K562 (cell line): ENCODE measurements around the gene UTP25. TPM values are rescaled to one million over a fixed set of nuclear protein-coding genes. Genes with fewer than 3 reads are reported as not detected.

Experiments used
- ATF2 ChIP-seq: sonication (generic); formaldehyde crosslinking; IDR thresholded peaks from 2 replicates; pipeline ENCODE4 v1.8.1; 2022; ENCODE audit warnings: missing genetic modification reagents
- CCAR2 ChIP-seq: fragments of 200-400 bp; formaldehyde crosslinking; IDR thresholded peaks from 2 replicates; pipeline ENCODE4 v1.6.1; 2017; ENCODE audit warnings: mild to moderate bottlenecking, low read depth, low read length
- E2F3 ChIP-seq: fragments of 250-450 bp; sonication (Bioruptor Pico); IDR thresholded peaks from 2 replicates; pipeline ENCODE4 v1.4.0; 2020; ENCODE audit warnings: mild to moderate bottlenecking
- ELK3 ChIP-seq: fragments of 450-650 bp; formaldehyde crosslinking; IDR thresholded peaks from 2 replicates; pipeline ENCODE4 v1.4.0; 2020; ENCODE audit warnings: mild to moderate bottlenecking
- ESRRB ChIP-seq: fragments of 250-450 bp; sonication (Bioruptor Pico); IDR thresholded peaks from 2 replicates; pipeline ENCODE4 v1.5.0; 2020; ENCODE audit warnings: mild to moderate bottlenecking, moderate library complexity, borderline replicate concordance
- GTF2F1 ChIP-seq: IDR thresholded peaks from 2 replicates; pipeline ENCODE4 v1.6.1; 2011; ENCODE audit warnings: low read depth, low read length, improper control_type of control experiment
- KHSRP ChIP-seq: fragments of 450-650 bp; IDR thresholded peaks from 2 replicates; pipeline ENCODE4 v1.6.1; 2017
- KLF6 ChIP-seq: fragments of 250-450 bp; sonication (Bioruptor Pico); IDR thresholded peaks from 2 replicates; pipeline ENCODE4 v1.4.0; 2020; ENCODE audit warnings: mild to moderate bottlenecking, moderate library complexity, borderline replicate concordance
- MEIS2 ChIP-seq: fragments of 450-650 bp; IDR thresholded peaks from 2 replicates; pipeline ENCODE4 v1.6.1; 2014; ENCODE audit warnings: mild to moderate bottlenecking; ENCODE audit not compliant: partially characterized antibody
- NONO ChIP-seq, 2 experiments: fragments of 200-400 bp in 1 of 2; fragments of 450-650 bp in 1 of 2; formaldehyde crosslinking in 1 of 2; IDR thresholded peaks; 2 replicates each; pipeline ENCODE4 v1.6.1; 2017; ENCODE audit warnings: low read depth in 2 of 2, mild to moderate bottlenecking in 2 of 2, moderate library complexity in 2 of 2, low read length in 1 of 2
- NR4A1 ChIP-seq, 2 experiments: fragments of 250-450 bp in 1 of 2; fragments of 450-650 bp in 1 of 2; sonication (Bioruptor Pico) in 1 of 2; IDR thresholded peaks; 2 replicates each; pipeline versions ENCODE4 v1.4.0 to v1.6.1; 2016 to 2020; ENCODE audit warnings: mild to moderate bottlenecking in 2 of 2, missing compliant biosample characterization in 1 of 2, missing genetic modification characterization in 1 of 2, moderate library complexity in 1 of 2
- OTX1 ChIP-seq: fragments of 450-650 bp; formaldehyde crosslinking; IDR thresholded peaks from 2 replicates; pipeline ENCODE4 v1.4.0; 2022; ENCODE audit warnings: mild to moderate bottlenecking
- PRMT5 ChIP-seq: sonication (generic); formaldehyde crosslinking; IDR thresholded peaks from 2 replicates; pipeline ENCODE4 v1.5.0; 2020; ENCODE audit warnings: missing genetic modification reagents
- SPI1 ChIP-seq: IDR thresholded peaks from 2 replicates; pipeline ENCODE4 v1.6.1; 2011; ENCODE audit warnings: low read depth, low read length, control low read depth, borderline replicate concordance
- ZNF239 ChIP-seq: fragments of 250-450 bp; sonication (Bioruptor Pico); IDR thresholded peaks from 2 replicates; pipeline ENCODE4 v1.4.0; 2020; ENCODE audit warnings: mild to moderate bottlenecking
- ZNF561 ChIP-seq: fragments of 450-650 bp; formaldehyde crosslinking; conservative IDR thresholded peaks from 2 replicates; pipeline ENCODE4 v1.4.0; 2020; ENCODE audit warnings: mild to moderate bottlenecking, moderate library complexity
- ZNF57 ChIP-seq: fragments of 450-650 bp; formaldehyde crosslinking; IDR thresholded peaks from 2 replicates; pipeline ENCODE4 v1.4.0; 2020; ENCODE audit warnings: mild to moderate bottlenecking, moderate library complexity
- ZNF785 ChIP-seq: fragments of 250-450 bp; sonication (Bioruptor Pico); IDR thresholded peaks from 2 replicates; pipeline ENCODE4 v1.4.0; 2020; ENCODE audit warnings: mild to moderate bottlenecking
- polyA plus RNA-seq, 8 experiments: library from polyadenylated mRNA; depleted of rRNA in 4 of 8; stranded (reverse) in 5 of 8; unstranded in 3 of 8; fragments of >200 nt; fragmentation: Nextera tagmentation in 2 of 8; fragmentation: Illumina TruSeq in 1 of 8; extraction: Ambion mirVana in 2 of 8; extraction: Trizol in 1 of 8; gene quantifications; 2 replicates each; pipeline versions ENCODE4 v1.2.1 to v1.2.3, GENCODE V29; 2011 to 2014; ENCODE audit warnings: inconsistent platforms in 1 of 8, missing spikeins in 1 of 8
- total RNA-seq, 7 experiments: library from RNA; depleted of rRNA in 6 of 7; stranded (reverse); fragments of >200 nt in 6 of 7; fragmentation: Illumina TruSeq in 2 of 7; extraction: Trizol in 2 of 7; gene quantifications; 2 replicates each; pipeline versions ENCODE4 v1.2.1 to v1.2.3, GENCODE V29; 2011 to 2021; ENCODE audit warnings: low replicate concordance in 1 of 7
- TF ChIP-seq, protein P1 (sequence below): fragments of 250-450 bp; sonication (Bioruptor Pico); IDR thresholded peaks from 2 replicates; pipeline ENCODE4 v1.4.0; 2020

The UTP25 gene
- total and polyA plus RNA-seq, 9 of the 15 experiments (the other 6 are each of a cell fraction or from before 2014, with no cell fraction given), result 5.7 to 17.6 (median 12.0) TPM

- TF ChIP-seq NR4A1 (CRISPR knock-in tag; IDR thresholded peaks at IDR 0.05) (no peak), NR4A1 (tag; IDR thresholded peaks at IDR 0.05) (no peak), NONO (IDR thresholded peaks at IDR 0.05; ENCODE audit: low read depth in 2 of 2, low read length in 1 of 2) (no peak), ZNF561 (no peak), ZNF57 (no peak), ZNF785 (CRISPR knock-in tag) (no peak), GTF2F1 (no peak), ESRRB (no peak), KLF6 (CRISPR knock-in tag) (no peak), E2F3 (CRISPR knock-in tag) (no peak), ATF2 (CRISPR knock-in tag) (no peak), CCAR2 (no peak), MEIS2 (peak; percentile 49), KHSRP (no peak), SPI1 (no peak), PRMT5 (no peak), OTX1 (no peak), ZNF239 (CRISPR knock-in tag) (no peak), ELK3 (CRISPR knock-in tag) (no peak)
- TF ChIP-seq, protein P1, sequence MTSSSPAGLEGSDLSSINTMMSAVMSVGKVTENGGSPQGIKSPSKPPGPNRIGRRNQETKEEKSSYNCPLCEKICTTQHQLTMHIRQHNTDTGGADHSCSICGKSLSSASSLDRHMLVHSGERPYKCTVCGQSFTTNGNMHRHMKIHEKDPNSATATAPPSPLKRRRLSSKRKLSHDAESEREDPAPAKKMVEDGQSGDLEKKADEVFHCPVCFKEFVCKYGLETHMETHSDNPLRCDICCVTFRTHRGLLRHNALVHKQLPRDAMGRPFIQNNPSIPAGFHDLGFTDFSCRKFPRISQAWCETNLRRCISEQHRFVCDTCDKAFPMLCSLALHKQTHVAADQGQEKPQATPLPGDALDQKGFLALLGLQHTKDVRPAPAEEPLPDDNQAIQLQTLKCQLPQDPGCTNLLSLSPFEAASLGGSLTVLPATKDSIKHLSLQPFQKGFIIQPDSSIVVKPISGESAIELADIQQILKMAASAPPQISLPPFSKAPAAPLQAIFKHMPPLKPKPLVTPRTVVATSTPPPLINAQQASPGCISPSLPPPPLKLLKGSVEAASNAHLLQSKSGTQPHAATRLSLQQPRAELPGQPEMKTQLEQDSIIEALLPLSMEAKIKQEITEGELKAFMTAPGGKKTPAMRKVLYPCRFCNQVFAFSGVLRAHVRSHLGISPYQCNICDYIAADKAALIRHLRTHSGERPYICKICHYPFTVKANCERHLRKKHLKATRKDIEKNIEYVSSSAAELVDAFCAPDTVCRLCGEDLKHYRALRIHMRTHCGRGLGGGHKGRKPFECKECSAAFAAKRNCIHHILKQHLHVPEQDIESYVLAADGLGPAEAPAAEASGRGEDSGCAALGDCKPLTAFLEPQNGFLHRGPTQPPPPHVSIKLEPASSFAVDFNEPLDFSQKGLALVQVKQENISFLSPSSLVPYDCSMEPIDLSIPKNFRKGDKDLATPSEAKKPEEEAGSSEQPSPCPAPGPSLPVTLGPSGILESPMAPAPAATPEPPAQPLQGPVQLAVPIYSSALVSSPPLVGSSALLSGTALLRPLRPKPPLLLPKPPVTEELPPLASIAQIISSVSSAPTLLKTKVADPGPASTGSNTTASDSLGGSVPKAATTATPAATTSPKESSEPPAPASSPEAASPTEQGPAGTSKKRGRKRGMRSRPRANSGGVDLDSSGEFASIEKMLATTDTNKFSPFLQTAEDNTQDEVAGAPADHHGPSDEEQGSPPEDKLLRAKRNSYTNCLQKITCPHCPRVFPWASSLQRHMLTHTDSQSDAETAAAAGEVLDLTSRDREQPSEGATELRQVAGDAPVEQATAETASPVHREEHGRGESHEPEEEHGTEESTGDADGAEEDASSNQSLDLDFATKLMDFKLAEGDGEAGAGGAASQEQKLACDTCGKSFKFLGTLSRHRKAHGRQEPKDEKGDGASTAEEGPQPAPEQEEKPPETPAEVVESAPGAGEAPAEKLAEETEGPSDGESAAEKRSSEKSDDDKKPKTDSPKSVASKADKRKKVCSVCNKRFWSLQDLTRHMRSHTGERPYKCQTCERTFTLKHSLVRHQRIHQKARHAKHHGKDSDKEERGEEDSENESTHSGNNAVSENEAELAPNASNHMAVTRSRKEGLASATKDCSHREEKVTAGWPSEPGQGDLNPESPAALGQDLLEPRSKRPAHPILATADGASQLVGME (CRISPR knock-in tag), result no peak
These were observed 56.9 kb downstream of the UTP25 start (continued) for GRCh38 chr1:209884665-209885117.
